Jurkat, Clone E6-1 (cell line): ENCODE measurements around the gene IGSF5.
"Not testable (repeated sequence)": the region's sequence is repeated elsewhere in the genome, so short reads cannot be mapped to it uniquely, and the experiment has no call there.

Source experiments
- DNase-seq: peaks from one replicate; pipeline ENCODE4 v3.0.0-alpha.2; 2011; ENCODE audit warnings: low read depth, low spot score
- H3K4me3 ChIP-seq: 2 replicates; pipeline ENCODE4 v1.5.1; 2011; ENCODE audit warnings: mild to moderate bottlenecking, low read length, control low read depth, moderate library complexity

IGSF5 gene

GRCh38 chr21:39736716-39737115 is 8.3 kb upstream of the IGSF5 start:
- H3K4me3 ChIP-seq: no peak overlapping the region
- no peak for DNase-seq

GRCh38 chr21:39737376-39738000 is 7.5 kb upstream of the IGSF5 start:
- H3K4me3 ChIP-seq: no peak overlapping the region
- DNase-seq: no peak

- DNase-seq: no peak
- no peak overlapping the region for H3K4me3 ChIP-seq
These were observed 6.4 kb upstream of the IGSF5 start for GRCh38 chr21:39738566-39738965.

GRCh38 chr21:39739531-39739930 is 5.5 kb upstream of the IGSF5 start:
- DNase-seq, H3K4me3 ChIP-seq: not testable (repeated sequence)

- not testable (repeated sequence) for DNase-seq, H3K4me3 ChIP-seq
These were observed 2.4 kb upstream of the IGSF5 start for GRCh38 chr21:39742561-39742960.

- H3K4me3 ChIP-seq, DNase-seq: not testable (repeated sequence)
These were observed 349 bp downstream of the IGSF5 start for GRCh38 chr21:39745332-39745731.

- no peak for DNase-seq
- H3K4me3 ChIP-seq: no peak overlapping the region
These were observed 5.7 kb downstream of the IGSF5 start for GRCh38 chr21:39750670-39751069.

GRCh38 chr21:39754811-39755210 is 9.8 kb downstream of the IGSF5 start:
- no peak for DNase-seq
- H3K4me3 ChIP-seq: no peak overlapping the region

- H3K4me3 ChIP-seq: no peak overlapping the region
- DNase-seq: no peak
These were observed 11.3 kb downstream of the IGSF5 start for GRCh38 chr21:39756285-39756684.

GRCh38 chr21:39763272-39763970 is 18.4 kb downstream of the IGSF5 start:
- DNase-seq: no peak
- H3K4me3 ChIP-seq: no peak overlapping the region

- no peak overlapping the region for H3K4me3 ChIP-seq
- no peak for DNase-seq
These were observed 29.2 kb downstream of the IGSF5 start for GRCh38 chr21:39774227-39774626.

GRCh38 chr21:39775816-39776215 is 30.8 kb downstream of the IGSF5 start:
- no peak overlapping the region for H3K4me3 ChIP-seq
- no peak for DNase-seq

GRCh38 chr21:39776589-39776988 is 31.6 kb downstream of the IGSF5 start:
- H3K4me3 ChIP-seq: no peak overlapping the region
- no peak for DNase-seq

- no peak overlapping the region for H3K4me3 ChIP-seq
- DNase-seq: no peak
These were observed 36.3 kb downstream of the IGSF5 start for GRCh38 chr21:39781331-39781730.

GRCh38 chr21:39788383-39788782 is 43.4 kb downstream of the IGSF5 start:
- H3K4me3 ChIP-seq: no peak overlapping the region
- DNase-seq: no peak

- no peak for DNase-seq
- no peak overlapping the region for H3K4me3 ChIP-seq
These were observed 51.5 kb downstream of the IGSF5 start for GRCh38 chr21:39796466-39796865.

- DNase-seq: no peak
- no peak overlapping the region for H3K4me3 ChIP-seq
These were observed 54.2 kb downstream of the IGSF5 start for GRCh38 chr21:39799178-39799577.

- H3K4me3 ChIP-seq: no peak overlapping the region
- DNase-seq: no peak
These were observed 55.3 kb downstream of the IGSF5 start for GRCh38 chr21:39800311-39800710.

- no peak for DNase-seq
- H3K4me3 ChIP-seq: no peak overlapping the region
These were observed 57.2 kb downstream of the IGSF5 start for GRCh38 chr21:39802217-39802616.

- no peak overlapping the region for H3K4me3 ChIP-seq
- DNase-seq: no peak
These were observed 58.4 kb downstream of the IGSF5 start for GRCh38 chr21:39803393-39803792.

- DNase-seq: no peak
- no peak overlapping the region for H3K4me3 ChIP-seq
These were observed 59.3 kb downstream of the IGSF5 start for GRCh38 chr21:39804240-39804639.
